Measurements from ENCODE around the gene FGA. TPM values are rescaled to one million over a fixed set of nuclear protein-coding genes. Genes with fewer than 3 reads are reported as not detected.

Gene FGA
- polyA plus RNA-seq, 1 of the 3 experiments (the other 2 are of a cell fraction) = not detected

DNA sequence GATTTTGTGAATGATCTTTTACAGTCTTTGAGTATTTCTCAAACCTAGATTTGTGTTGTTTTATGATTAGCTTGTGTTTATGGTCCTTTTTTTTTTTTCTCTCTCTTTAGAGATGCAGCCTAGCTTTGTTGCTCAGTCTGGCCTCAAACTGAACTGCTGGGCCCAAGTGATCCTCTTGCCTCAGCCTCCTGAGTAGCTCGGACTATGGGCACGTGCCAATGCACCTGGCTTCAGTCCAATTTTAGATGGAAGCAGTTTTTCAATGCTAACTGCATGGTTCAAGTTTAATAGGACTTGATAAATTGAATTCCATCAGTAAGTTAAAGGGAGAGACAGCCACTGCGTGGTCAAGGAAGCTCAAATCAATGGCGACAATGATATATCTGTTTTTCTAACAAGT, 25.7 kb upstream of the FGA start (continued):
- TF ChIP-seq FOXM1 (IDR thresholded peaks at IDR 0.05; ENCODE audit: low read depth) (no peak), POLR2AphosphoS5 (IDR thresholded peaks at IDR 0.05; ENCODE audit: low read depth, low read length) (no peak)

- Histone ChIP-seq H3K9me3 (no peaks in the 10 kb centered on the region), H3F3A (replicated peaks; ENCODE audit: insufficient read depth) (no peaks in the 10 kb centered on the region), H3K9me2 (no peaks in the 10 kb centered on the region), H3K79me2 (ENCODE audit: insufficient read depth) (no peaks in the 10 kb centered on the region), H3K9ac (no peak overlapping the region), H3K27ac (ENCODE audit: low read depth in 2 of 2, low read length in 1 of 2) (no peak overlapping the region), H3K27me3 (ENCODE audit: insufficient read depth) (0 out of 2 replicates have a peak, but pooled peaks cover 5% of the 10 kb centered on the region), H3K4me3 (ENCODE audit: low read depth in 2 of 2, low read length in 1 of 2) (no peak overlapping the region), H2AFZ (ENCODE audit: low read depth) (no peak overlapping the region), H4K20me1 (ENCODE audit: insufficient read depth) (no peaks in the 10 kb centered on the region), H3K36me3 (replicated peaks in 1 of 2; ENCODE audit: control insufficient read depth in 1 of 2, insufficient read depth in 2 of 2, low read length in 1 of 2) (no peaks in the 10 kb centered on the region), H3K4me1 (ENCODE audit: control insufficient read depth in 1 of 2, insufficient read depth in 2 of 2, low read depth in 1 of 2, low read length in 1 of 2) (no peaks in the 10 kb centered on the region), H3K4me2 (no peak overlapping the region)
- ChIA-PET CTCF (interaction anchor here (1.1 to 1.9 kb wide), 2 partner anchors 56 to 63 kb away, joined by 4 to 7 read pairs; no protein-coding TSS in a partner anchor), POLR2A (no interaction called here)
- TF ChIP-seq POLR2AphosphoS5 (IDR thresholded peaks at IDR 0.05; ENCODE audit: low read depth, low read length) = no peak
- no peak for DNase-seq
- WGBS (ENCODE audit: low lambda C conversion rate) = 3% methylated on average over 1 of the region's 1 CpG
Observed at GRCh38 chr4:154615211-154615610, 24.7 kb upstream of the FGA start.

DNA sequence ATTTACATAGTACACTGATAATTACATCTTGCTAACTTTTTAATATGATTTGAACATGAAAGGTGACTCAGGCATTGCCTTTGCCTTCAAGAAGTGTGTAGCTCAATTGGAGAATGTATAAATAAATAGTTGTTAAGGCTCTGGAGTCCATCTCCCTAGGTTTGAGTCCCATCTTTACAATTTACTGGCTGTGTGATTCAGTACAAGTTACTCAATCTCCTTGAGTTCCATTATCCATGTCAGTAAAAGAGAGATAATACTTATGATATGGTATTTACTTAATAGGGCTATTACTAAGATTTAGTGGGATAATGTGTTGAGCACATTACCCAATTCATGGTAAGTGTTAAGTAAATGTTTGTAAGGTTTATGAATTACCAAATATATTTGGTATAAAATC, 23.8 kb upstream of the FGA start:
- Histone ChIP-seq H3K9me2 (no peaks in the 10 kb centered on the region), H3K4me1 (ENCODE audit: control insufficient read depth in 1 of 2, insufficient read depth in 2 of 2, low read depth in 1 of 2, low read length in 1 of 2) (no peaks in the 10 kb centered on the region), H3K27ac (ENCODE audit: low read depth in 2 of 2, low read length in 1 of 2) (no peak overlapping the region), H3K9me3 (no peaks in the 10 kb centered on the region), H4K20me1 (ENCODE audit: insufficient read depth) (no peaks in the 10 kb centered on the region), H3K9ac (no peak overlapping the region), H3K27me3 (ENCODE audit: insufficient read depth) (0 out of 2 replicates have a peak, but pooled peaks cover 5% of the 10 kb centered on the region), H3F3A (replicated peaks; ENCODE audit: insufficient read depth) (no peaks in the 10 kb centered on the region), H3K36me3 (replicated peaks in 1 of 2; ENCODE audit: control insufficient read depth in 1 of 2, insufficient read depth in 2 of 2, low read length in 1 of 2) (no peaks in the 10 kb centered on the region), H2AFZ (ENCODE audit: low read depth) (no peak overlapping the region), H3K4me2 (no peak overlapping the region), H3K79me2 (ENCODE audit: insufficient read depth) (no peaks in the 10 kb centered on the region), H3K4me3 (ENCODE audit: low read depth in 2 of 2, low read length in 1 of 2) (no peak overlapping the region)
- TF ChIP-seq USF2 (IDR thresholded peaks at IDR 0.05; ENCODE audit: borderline replicate concordance, low read depth, low read length) (no peak), EP300 (IDR thresholded peaks at IDR 0.05; ENCODE audit: borderline replicate concordance in 1 of 2, low read depth in 1 of 2, low read length in 1 of 2) (no peak), ZBTB33 (IDR thresholded peaks at IDR 0.05; ENCODE audit: borderline replicate concordance, low read depth) (no peak), NRF1 (IDR thresholded peaks at IDR 0.05; ENCODE audit: low read depth, low read length) (no peak), GABPA (IDR thresholded peaks at IDR 0.05; ENCODE audit: low read depth) (no peak), EZH2phosphoT487 (IDR thresholded peaks at IDR 0.05; ENCODE audit: borderline replicate concordance, low read depth) (no peak), FOXJ3 (CRISPR knock-in tag; IDR thresholded peaks at IDR 0.05) (no peak), TAF1 (IDR thresholded peaks at IDR 0.05; ENCODE audit: borderline replicate concordance, low read depth, low read length) (no peak), TEAD4 (IDR thresholded peaks at IDR 0.05; ENCODE audit: borderline replicate concordance, insufficient read depth) (no peak)
- TF ChIP-seq, protein P1, sequence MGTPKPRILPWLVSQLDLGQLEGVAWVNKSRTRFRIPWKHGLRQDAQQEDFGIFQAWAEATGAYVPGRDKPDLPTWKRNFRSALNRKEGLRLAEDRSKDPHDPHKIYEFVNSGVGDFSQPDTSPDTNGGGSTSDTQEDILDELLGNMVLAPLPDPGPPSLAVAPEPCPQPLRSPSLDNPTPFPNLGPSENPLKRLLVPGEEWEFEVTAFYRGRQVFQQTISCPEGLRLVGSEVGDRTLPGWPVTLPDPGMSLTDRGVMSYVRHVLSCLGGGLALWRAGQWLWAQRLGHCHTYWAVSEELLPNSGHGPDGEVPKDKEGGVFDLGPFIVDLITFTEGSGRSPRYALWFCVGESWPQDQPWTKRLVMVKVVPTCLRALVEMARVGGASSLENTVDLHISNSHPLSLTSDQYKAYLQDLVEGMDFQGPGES (IDR thresholded peaks at IDR 0.05; ENCODE audit: low read depth, low read length) = no peak
- ChIA-PET CTCF (interaction anchor here (0.9 to 1.9 kb wide), 3 partner anchors 9 to 62 kb away, joined by 4 to 7 read pairs (median 4); no protein-coding TSS in a partner anchor), POLR2A (no interaction called here)
- no peak for DNase-seq
